KMS-11 (cell line): Measurements from ENCODE around the gene RASSF6.
A peak's percentile ranks its signal among the peaks of the same experiment; 100 is the strongest.

ENCODE experiments used
- H2AFZ ChIP-seq: fragments of 200-600 bp; sonication (generic); 2 replicates; pipeline ENCODE4 v1.6.1; 2016; ENCODE audit warnings: antibody characterized with exemption, mixed run types, low read depth
- H3K27ac ChIP-seq: fragments of 200-600 bp; sonication (generic); 2 replicates; pipeline ENCODE4 v1.6.1; 2016; ENCODE audit warnings: mild to moderate bottlenecking, mixed run types
- H3K27me3 ChIP-seq: fragments of 200-600 bp; sonication (generic); 2 replicates; pipeline ENCODE4 v1.6.1; 2017; ENCODE audit warnings: mild to moderate bottlenecking, low read depth, mixed run types, moderate library complexity; ENCODE audit not compliant: insufficient read depth
- H3K36me3 ChIP-seq: fragments of 200-600 bp; sonication (generic); 2 replicates; pipeline ENCODE4 v1.6.1; 2017; ENCODE audit warnings: mild to moderate bottlenecking, mixed run types; ENCODE audit not compliant: insufficient read depth
- H3K4me1 ChIP-seq: fragments of 200-600 bp; sonication (generic); 2 replicates; pipeline ENCODE4 v1.6.1; 2016; ENCODE audit warnings: mild to moderate bottlenecking, low read depth, mixed run types; ENCODE audit not compliant: poor library complexity, severe bottlenecking
- H3K4me2 ChIP-seq: fragments of 200-600 bp; sonication (generic); 2 replicates; pipeline ENCODE4 v1.7.0; 2016; ENCODE audit warnings: mild to moderate bottlenecking, mixed run types
- H3K4me3 ChIP-seq: fragments of 200-600 bp; sonication (generic); IDR thresholded peaks from 2 replicates; pipeline ENCODE4 v1.6.1; 2017; ENCODE audit warnings: low read depth, low read length, mixed read lengths; ENCODE audit not compliant: insufficient read depth
- H3K79me2 ChIP-seq: fragments of 200-600 bp; sonication (generic); 2 replicates; pipeline ENCODE4 v1.6.1; 2016; ENCODE audit warnings: low read depth, mixed run types; ENCODE audit not compliant: insufficient read depth
- H3K9ac ChIP-seq: fragments of 200-600 bp; sonication (generic); 2 replicates; pipeline ENCODE4 v1.6.1; 2016; ENCODE audit warnings: mild to moderate bottlenecking, mixed run types
- H4K20me1 ChIP-seq: fragments of 200-600 bp; sonication (generic); 2 replicates; pipeline ENCODE4 v1.6.1; 2016; ENCODE audit warnings: mild to moderate bottlenecking, mixed run types; ENCODE audit not compliant: insufficient read depth
- CTCF ChIP-seq: fragments of 200-600 bp; sonication (generic); conservative IDR thresholded peaks from 2 replicates; pipeline ENCODE4 v1.6.1; 2017; ENCODE audit warnings: low read depth, mild to moderate bottlenecking, antibody characterized with exemption, low read length, moderate library complexity, mixed read lengths

Gene RASSF6

GRCh38 chr4:73664470-73664869 lies 44.2 kb upstream of the RASSF6 start:
- H3K4me2 ChIP-seq: no peak overlapping the region
- no peaks in the 10 kb centered on the region for H3K27me3 ChIP-seq
- H3K9ac ChIP-seq: no peak overlapping the region
- no peaks in the 10 kb centered on the region for H3K4me1 ChIP-seq
- H3K4me3 ChIP-seq: no peak overlapping the region
- H2AFZ ChIP-seq: no peak overlapping the region
- H3K36me3 ChIP-seq: no peaks in the 10 kb centered on the region
- TF ChIP-seq CTCF: no peak
- no peaks in the 10 kb centered on the region for H3K79me2 ChIP-seq
- H3K27ac ChIP-seq: no peak overlapping the region
- H4K20me1 ChIP-seq: no peaks in the 10 kb centered on the region

- no peak overlapping the region for H2AFZ ChIP-seq
- H3K9ac ChIP-seq: no peak overlapping the region
- no peaks in the 10 kb centered on the region for H3K79me2 ChIP-seq
- H3K4me3 ChIP-seq: no peak overlapping the region
- H3K27ac ChIP-seq: no peak overlapping the region
- no peaks in the 10 kb centered on the region for H3K4me1 ChIP-seq
- no peaks in the 10 kb centered on the region for H3K27me3 ChIP-seq
- H4K20me1 ChIP-seq: no peaks in the 10 kb centered on the region
- H3K4me2 ChIP-seq: no peak overlapping the region
- TF ChIP-seq CTCF: no peak
- H3K36me3 ChIP-seq: no peaks in the 10 kb centered on the region
These were observed 43.3 kb upstream of the RASSF6 start for GRCh38 chr4:73663576-73663975.

- H3K79me2 ChIP-seq: no peaks in the 10 kb centered on the region
- H3K27me3 ChIP-seq: no peaks in the 10 kb centered on the region
- H3K9ac ChIP-seq: no peak overlapping the region
- no peak overlapping the region for H3K4me2 ChIP-seq
- H3K4me1 ChIP-seq: no peaks in the 10 kb centered on the region
- H2AFZ ChIP-seq: peak overlapping the region; percentile 46
- no peak overlapping the region for H3K27ac ChIP-seq
- no peak overlapping the region for H3K4me3 ChIP-seq
- H3K36me3 ChIP-seq: no peaks in the 10 kb centered on the region
- peak; percentile 76 for TF ChIP-seq CTCF
- no peaks in the 10 kb centered on the region for H4K20me1 ChIP-seq
These were observed 42.7 kb upstream of the RASSF6 start for GRCh38 chr4:73662709-73663546.

- no peak overlapping the region for H3K4me2 ChIP-seq
- no peak overlapping the region for H3K9ac ChIP-seq
These were observed 41.4 kb upstream of the RASSF6 start for GRCh38 chr4:73661646-73662119.

More at GRCh38 chr4:73661646-73662119, 41.4 kb upstream of the RASSF6 start:
- H3K79me2 ChIP-seq: no peaks in the 10 kb centered on the region
- no peak overlapping the region for H3K27ac ChIP-seq
- no peaks in the 10 kb centered on the region for H3K4me1 ChIP-seq
- no peaks in the 10 kb centered on the region for H3K36me3 ChIP-seq
- H2AFZ ChIP-seq: 0 out of 2 replicates have a peak overlapping the region, but pooled peaks have one; percentile 46
- H3K27me3 ChIP-seq: no peaks in the 10 kb centered on the region
- no peaks in the 10 kb centered on the region for H4K20me1 ChIP-seq
- no peak for TF ChIP-seq CTCF
- no peak overlapping the region for H3K4me3 ChIP-seq
